GM21390 (cell line): ENCODE measurements around the gene PWWP2B.

Source experiments
- ATAC-seq: cut with Tn5 transposase; IDR thresholded peaks from one replicate; pipeline ENCODE4 v1.9.1; 2021; ENCODE audit not compliant: unreplicated experiment

Gene PWWP2B

DNA sequence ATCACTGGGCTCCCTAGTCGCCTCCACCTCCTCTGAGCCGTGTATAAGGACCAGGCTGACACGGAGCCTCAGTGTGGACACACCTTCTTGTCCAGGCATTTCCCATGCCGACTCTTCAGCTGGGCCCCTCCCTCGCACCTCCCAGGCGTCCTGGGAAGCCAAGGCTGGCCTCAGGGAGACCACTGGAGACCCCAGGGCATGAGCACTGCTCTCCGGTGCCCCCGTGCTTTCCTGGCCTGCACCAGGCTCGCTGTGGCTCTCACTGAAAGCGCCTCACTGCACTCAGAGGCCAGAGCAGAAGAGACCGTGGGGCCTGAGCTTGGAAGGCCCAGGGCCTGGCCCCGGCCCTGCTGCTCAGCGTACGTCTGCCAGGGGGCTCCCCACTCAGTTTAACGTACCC, 33.6 kb upstream of the PWWP2B start:
- no peak for ATAC-seq

DNA sequence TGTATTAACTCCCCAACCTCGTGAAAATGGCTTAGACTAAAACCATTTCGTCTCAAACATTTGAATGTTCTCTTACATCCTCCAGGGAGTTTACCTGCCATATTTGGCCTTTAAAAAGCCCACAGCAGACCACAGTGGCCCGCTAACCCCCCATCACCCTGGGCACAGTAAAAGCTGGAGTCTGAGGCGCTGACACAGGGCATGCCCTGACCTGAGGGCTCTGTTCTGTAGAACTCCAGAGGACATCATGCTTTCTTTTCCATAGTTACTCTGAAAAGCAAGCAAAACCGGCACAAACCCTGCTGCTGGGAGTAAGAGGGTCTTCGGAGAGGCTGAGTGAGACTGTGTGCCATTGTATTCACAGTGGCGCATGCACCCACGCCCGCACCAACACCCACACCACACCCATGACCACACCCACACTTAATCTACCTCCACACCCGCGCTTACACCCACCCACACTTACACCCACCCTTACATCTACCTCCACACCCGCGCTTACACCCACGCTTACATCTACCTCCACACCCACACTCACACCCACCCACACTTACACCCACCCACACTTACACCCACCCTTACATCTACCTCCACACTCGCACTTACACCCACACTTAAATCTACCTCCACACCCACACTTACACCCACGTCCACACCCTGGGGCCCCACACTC, 32.9 kb upstream of the PWWP2B start:
- ATAC-seq = no peak

DNA sequence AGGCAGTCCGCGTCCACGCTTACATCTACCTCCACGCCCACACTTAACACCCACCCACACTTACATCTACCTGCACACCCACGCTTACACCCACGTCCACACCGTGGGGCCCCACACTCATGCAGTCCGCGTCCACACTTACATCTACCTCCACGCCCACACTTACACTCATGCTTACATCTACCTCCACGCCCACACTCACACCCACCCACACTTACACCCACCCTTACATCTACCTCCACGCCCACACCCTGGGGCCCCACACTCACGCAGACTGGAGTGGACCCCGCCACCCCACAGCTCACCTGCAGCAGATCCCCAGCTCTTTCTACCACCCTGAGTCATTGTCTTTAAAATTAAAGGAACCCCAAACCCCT, 32.4 kb upstream of the PWWP2B start:
- ATAC-seq = no peak

DNA sequence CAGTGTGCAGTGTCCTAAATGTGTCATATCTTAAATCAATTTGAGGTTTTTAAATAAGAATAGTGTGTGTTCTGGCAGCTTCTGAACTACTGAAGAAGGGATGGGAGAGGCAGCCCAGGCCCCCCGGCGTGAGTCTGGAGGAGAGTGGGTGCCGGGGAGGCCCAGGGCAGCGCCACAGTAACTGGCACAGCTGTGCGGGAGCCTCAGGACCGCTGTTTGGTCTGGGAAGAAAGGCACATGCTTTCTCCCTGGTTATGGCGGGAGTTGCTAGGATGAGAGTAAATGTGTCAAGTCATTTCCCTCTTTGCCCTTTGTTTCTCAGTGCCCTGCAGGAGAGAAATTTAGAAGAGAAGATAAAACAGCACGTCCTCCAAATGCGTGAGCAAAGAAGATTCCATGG, 31.9 kb upstream of the PWWP2B start:
- no peak for ATAC-seq

DNA sequence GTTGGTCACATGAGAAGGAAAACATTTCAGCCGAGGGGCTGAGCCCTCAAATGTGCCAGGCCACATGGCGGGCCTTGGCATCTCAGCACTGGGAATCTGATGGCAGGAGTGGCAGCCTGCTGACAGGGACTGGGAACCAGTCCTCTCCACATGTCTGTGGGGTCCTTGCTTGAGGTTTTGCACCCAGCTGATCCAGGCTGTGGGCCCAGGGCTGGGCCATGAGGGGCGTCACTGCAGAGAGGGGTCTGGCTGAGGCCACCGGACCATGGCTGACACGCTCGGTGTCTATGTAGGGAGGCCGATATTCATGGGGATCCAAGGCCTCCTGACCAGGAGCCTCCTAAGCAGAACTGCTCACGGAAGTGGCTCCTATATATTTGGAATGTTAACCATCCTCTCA, 31.0 kb upstream of the PWWP2B start:
- ATAC-seq = no peak

DNA sequence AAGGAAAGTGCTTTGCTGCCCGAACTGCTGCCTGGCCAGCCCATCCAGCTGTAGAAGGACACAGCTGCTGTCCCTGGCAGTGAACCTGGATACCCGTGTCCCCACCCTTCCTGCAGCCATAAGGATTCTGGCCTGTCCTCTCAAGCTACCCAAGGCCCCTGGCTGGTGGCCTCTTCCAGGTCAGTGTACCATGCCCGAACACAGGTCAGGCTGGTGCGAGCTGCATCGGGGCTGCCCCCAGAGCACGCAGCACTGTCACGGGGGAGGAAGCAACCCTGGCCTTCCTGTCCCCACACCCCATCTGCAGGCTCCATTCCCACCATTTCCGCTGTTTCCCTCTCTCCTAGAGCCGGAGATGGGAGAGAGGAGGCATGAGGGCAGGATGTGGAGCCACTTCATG, 30.5 kb upstream of the PWWP2B start:
- no peak for ATAC-seq

DNA sequence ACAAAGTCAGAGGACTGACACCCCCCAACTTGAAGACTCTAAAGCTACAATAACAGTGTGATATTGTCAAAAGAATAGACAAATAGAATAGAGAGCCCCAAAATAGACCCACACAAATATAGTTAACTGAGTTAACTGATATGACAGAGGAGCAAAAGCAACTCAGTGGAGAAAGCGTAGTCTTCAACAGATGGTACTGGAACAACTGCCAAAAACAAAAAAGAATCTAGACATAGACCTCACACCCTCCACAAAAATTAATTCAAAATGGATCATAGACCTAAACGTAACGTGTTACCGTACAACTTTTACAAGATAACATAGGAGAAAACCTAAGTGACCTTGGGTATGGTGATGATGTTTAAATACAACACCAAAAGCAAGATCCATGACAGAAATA, 28.6 kb upstream of the PWWP2B start:
- no peak for ATAC-seq

- ATAC-seq = no peak
Observed at GRCh38 chr10:132368881-132369635, 27.9 kb upstream of the PWWP2B start.

GRCh38 chr10:132369636-132370185, 27.3 kb upstream of the PWWP2B start:
- no peak for ATAC-seq

DNA sequence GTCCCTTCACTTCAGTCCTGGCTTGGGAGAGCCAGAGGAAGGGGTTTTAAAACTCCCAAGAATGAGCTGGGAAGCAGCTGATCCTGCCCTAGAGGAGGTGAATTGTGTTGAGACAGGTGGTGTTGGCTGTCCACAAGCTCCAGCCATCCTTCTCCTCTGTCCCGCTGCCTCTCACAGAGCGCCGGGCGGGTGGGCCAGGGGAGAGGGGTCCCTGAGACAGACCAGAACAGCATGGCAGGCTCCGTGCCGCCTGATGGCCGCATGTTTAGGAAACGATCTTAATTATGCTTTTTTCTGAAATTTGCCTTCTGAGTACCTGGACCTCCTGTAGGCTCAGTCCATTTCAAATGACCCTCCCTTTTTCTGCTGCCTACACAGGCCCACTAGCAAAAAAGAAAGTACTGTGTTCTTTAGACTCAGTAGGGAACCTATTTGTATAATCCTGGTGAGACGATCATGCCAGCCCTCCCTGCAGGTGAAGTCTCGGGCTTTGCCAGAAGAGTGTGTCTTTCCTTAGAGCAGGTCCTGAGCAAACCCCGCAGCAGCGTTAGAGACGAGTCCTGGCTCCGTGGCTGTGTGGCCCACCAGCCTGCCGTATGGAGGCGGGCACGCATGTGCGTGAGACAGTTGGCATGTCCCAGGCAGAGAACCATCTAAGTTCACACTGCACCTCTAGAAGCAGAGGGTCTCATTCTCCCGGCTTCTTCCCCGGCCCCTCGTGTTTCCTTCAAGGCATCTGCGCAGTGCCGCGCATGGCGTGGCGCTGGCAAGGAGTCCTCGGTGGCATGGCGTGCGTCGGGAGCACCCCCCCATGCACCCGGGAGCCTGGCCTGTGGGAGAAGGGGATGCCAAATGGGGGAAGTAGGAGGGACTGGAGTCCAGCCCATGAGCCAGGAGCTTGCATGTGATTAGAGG, 26.3 kb upstream of the PWWP2B start:
- ATAC-seq = no peak

GRCh38 chr10:132371641-132372081, 25.3 kb upstream of the PWWP2B start:
- no peak for ATAC-seq

GRCh38 chr10:132372516-132373095, 24.4 kb upstream of the PWWP2B start:
- ATAC-seq = no peak

DNA sequence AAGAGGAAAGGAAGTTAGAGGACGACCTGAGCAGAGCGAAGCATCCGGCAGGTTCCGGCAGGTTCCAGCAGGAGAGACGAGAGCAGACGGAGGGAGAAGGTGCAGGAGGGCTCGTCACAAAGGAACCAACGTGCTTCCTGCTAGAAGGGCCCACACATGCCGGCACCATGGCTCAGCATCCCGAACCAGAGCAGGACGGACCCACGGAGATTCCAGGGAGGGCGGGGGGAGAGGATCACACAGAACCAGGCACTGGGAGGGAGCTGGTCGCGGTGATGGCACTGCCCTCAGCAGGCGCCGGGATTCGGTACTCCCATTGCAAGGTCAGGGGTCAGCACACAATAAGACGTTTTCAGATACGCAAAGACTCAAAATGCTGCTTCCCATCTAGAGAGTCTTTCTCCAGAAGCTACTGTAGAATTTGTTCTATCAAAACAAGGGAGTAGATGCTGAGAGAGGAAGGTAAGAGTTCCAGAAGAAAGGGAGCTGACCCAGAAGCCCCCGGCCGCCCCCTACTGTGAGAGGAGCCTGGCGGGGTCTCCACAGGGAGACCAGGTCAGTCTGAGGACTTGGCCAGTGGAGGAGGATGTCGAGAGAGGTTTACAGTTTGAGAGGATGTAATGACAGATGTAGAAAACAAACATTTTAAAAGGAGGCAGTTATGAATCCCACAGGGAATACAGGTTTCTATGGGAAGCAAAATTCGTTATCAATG, 23.6 kb upstream of the PWWP2B start:
- no peak for ATAC-seq

GRCh38 chr10:132374176-132374575, 22.8 kb upstream of the PWWP2B start:
- ATAC-seq = no peak

GRCh38 chr10:132374612-132375011, 22.4 kb upstream of the PWWP2B start:
- ATAC-seq = no peak

DNA sequence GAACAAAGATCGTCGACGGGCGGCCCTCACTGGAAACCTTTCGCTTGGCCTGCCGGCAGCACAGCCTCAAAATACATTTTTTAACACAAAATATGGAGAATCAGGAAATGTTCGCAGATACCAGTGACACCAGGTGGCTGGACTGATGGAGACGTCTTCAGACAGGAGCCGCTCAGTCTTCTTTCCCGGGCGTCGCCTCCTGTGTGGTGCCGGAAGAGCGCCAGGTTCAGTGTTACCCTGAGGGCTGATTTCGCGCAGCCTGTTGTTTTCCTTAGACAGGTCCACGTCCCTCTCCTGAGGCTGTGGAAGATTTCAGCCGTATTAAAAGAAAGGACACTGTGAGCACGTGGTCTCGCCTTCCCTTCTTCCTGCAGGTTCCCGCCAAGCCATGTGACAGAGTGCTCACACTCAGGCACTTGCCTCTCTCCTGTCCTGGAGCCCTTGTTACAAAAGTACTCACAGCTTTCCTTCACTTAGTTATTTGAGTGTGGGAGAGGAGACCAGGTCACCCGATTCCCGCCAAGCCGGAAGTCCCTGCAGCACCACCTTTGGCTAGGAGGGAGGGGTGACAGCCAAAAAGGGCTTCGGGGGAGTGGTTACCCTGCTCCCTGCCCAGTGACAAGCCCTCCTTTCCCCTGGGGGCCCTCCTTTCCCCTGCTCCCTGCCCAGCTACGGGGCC, 21.7 kb upstream of the PWWP2B start:
- no peak for ATAC-seq

- ATAC-seq = no peak
Observed at GRCh38 chr10:132375795-132376297, 21.2 kb upstream of the PWWP2B start.

DNA sequence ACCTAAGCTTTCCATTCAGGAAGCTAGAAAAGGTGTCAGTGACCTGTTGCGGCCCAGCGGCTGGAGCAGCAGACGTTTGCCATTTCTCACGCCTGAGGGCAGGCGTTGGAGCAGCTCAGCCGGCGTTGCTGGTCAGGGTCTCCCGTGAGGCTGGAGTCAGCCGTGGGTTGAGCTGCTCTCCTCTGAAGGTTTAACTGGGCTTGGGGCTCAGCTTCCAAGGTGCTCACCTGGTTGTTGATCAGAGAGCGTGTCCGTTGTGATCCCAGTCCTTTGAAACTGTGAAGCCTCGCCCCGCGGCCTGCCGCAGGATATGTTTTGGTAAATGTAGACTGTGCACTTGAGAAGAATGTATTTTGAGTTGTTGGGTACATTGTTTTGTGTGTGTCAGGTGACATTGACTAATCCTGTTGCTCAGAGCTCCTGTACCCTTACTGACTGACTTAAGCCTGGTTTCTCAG, 20.6 kb upstream of the PWWP2B start:
- ATAC-seq = no peak

GRCh38 chr10:132377326-132377725, 19.7 kb upstream of the PWWP2B start:
- ATAC-seq = no peak
